ENCODE data around the gene ENAH.

The ENAH gene

GRCh38 chr1:225468270-225469020 lies 184.5 kb downstream of the ENAH start:
- DNase-seq: peak; percentile 20

- DNase-seq: peak; percentile 50
Observed at GRCh38 chr1:225467193-225468020, 185.5 kb downstream of the ENAH start.

- no peak for DNase-seq
Observed at GRCh38 chr1:225466848-225467192, 186.1 kb downstream of the ENAH start.

- DNase-seq: peak; percentile 42
Observed at GRCh38 chr1:225465793-225466517, 187.0 kb downstream of the ENAH start.

- DNase-seq: peak; percentile 82
Observed at GRCh38 chr1:225464851-225465792, 187.8 kb downstream of the ENAH start.

GRCh38 chr1:225462714-225463574 lies 190.0 kb downstream of the ENAH start:
- DNase-seq: peak; percentile 76

GRCh38 chr1:225462429-225462713 lies 190.6 kb downstream of the ENAH start:
- DNase-seq: peak; percentile 48

- peak; percentile 52 for DNase-seq
Observed at GRCh38 chr1:225461533-225462428, 191.1 kb downstream of the ENAH start.

- DNase-seq: peak; percentile 54
Observed at GRCh38 chr1:225460737-225461532, 192.0 kb downstream of the ENAH start.

- no peak for DNase-seq
Observed at GRCh38 chr1:225460021-225460736, 192.7 kb downstream of the ENAH start.

- DNase-seq: no peak
Observed at GRCh38 chr1:225458222-225458631, 194.7 kb downstream of the ENAH start.

GRCh38 chr1:225454733-225455132 lies 198.2 kb downstream of the ENAH start:
- peak; percentile 94 for DNase-seq

- no peak for DNase-seq
Observed at GRCh38 chr1:225453797-225454648, 198.9 kb downstream of the ENAH start.

GRCh38 chr1:225451840-225452515 lies 200.9 kb downstream of the ENAH start:
- no peak for DNase-seq

GRCh38 chr1:225451340-225451739 lies 201.6 kb downstream of the ENAH start:
- DNase-seq: no peak

GRCh38 chr1:225450491-225451191 lies 202.3 kb downstream of the ENAH start:
- DNase-seq: no peak

- no peak for DNase-seq
Observed at GRCh38 chr1:225449774-225450173, 203.1 kb downstream of the ENAH start.
